ENCODE results near the gene BICD2.
"Not testable (repeated sequence)": the region's sequence is repeated elsewhere in the genome, so short reads cannot be mapped to it uniquely, and the experiment has no call there.

The BICD2 gene

DNA sequence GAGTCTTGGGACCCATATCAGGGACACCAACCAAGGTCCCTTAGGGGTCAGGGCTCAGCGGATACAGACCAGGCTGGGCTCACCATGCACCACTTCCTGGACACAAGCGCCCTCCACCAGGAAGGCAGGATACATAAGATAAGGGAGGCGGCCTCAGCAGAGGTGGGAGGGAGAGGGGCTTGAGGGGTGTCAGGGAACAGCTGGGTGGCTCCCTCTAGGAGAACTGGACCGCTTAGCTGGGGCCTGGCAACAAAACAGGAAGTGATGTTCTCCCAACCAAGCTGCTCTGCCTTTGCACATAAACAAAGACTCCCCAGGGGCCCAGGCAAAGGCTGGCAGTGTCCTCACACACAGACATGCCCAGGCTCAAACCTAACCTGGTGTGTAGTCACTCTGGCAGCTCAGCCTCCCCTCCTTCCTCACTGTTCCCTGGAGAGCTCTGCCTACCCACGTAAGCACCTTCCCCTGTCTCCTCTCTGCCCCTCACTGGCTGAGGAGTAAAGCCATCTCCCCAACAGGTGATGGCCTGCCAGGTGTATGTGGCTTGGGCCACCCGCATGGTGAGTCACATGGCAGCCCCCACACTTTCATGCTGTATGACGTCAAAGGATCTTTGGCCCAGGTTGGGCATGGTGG, 5.8 kb upstream of the BICD2 start:
- DNase-seq, result no peak

DNA sequence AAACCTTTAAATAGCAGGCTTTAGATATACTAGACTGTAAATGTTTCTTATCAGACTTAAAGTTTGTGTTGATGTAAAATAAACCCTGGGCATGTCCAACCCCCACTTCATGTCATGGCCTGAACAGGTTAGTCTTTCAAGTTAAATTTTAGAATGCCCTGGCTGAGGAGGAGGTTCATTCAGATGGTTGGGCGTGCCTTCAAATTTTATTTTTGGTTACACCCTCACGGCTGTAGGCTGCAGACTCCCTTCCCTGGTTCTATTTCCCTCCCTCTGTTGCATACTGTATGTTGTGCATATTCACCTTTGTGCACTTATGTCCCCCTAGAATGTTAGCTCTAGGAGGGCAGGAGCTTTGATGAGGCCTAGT, 5.3 kb upstream of the BICD2 start:
- DNase-seq, result no peak

DNA sequence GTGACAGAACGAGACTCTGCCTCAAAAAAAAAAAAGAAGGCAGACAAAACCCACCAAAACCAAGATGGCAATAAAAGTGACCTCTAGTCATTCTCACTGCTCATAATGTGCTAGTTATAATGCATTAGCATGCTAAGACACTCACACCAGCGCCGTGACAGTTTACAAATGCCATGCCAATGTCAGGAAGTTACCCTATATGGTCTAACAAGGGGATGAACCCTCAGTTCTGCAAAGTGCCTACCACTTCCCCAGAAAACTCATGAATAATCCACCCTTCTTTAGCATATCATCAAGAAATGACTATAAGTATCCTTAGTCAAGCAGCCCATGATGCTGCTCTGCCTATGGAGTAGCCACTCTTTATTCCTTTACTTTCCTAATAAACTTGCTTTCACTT, 4.7 kb upstream of the BICD2 start:
- no peak for DNase-seq

DNA sequence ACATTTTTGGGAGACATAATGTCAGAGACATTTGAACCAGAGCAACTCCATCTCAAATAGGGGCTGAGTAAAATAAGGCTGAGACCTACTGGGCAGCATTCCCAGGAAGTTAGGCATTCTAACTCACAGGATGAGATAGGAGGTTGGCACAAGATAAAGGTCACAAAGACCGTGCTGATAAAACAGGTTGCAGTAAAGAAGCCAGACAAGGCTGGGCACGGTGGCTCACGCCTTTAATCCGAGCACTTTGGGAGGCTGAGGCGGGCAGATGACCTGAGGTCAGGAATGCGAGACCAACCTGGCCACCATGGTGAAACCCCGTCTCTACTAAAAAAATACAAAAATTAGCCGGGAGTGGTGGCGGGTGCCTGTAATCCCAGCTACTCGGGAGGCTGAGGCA, 4.2 kb upstream of the BICD2 start:
- DNase-seq, result not testable (repeated sequence)

DNA sequence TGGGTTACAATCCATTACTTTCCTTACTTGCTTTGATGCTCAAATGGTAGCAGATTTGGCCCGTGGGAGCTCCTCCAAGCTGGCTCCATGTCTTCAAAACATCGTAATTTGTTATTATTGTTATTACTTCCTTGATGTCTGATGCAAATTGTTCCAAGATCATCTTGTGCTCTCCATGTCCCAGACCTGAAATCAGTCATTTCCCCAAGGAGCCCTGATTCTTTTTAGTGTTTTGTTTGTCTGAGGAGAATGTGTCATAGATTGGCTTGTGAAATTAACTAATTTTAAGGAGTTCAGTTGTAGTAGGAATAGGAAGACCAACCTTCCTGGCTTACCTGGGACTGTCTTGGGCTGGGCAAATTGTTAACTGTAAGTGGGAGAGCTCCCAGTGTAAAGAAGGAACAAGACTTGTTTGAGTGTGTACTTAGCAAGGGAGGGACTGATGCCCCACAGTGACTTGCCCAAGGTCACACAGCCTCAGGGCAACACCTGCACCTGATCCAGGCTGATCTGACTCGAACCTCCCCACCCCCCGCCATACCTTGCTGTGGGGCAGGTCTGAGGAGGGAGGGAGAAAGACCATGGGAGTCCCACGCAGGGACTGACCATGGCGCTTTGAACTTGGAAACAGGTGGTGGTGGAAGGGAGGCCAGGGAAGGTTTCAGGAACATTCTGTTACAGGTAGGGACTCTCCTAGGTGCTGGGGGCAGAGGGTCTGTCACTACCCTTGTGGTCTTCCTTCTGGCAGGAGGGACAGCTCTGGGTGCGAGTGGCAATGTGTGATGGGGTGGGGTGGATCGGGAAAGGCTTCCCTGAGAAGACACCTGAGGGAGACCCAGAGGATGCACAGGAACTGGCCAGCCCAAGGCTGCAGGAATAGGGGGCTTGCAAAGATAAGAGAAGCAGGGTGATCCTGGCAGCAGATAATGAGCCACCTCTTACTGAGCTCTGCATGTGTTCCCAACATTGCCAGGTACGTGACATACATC, 2.7 kb upstream of the BICD2 start:
- no peak for DNase-seq

DNA sequence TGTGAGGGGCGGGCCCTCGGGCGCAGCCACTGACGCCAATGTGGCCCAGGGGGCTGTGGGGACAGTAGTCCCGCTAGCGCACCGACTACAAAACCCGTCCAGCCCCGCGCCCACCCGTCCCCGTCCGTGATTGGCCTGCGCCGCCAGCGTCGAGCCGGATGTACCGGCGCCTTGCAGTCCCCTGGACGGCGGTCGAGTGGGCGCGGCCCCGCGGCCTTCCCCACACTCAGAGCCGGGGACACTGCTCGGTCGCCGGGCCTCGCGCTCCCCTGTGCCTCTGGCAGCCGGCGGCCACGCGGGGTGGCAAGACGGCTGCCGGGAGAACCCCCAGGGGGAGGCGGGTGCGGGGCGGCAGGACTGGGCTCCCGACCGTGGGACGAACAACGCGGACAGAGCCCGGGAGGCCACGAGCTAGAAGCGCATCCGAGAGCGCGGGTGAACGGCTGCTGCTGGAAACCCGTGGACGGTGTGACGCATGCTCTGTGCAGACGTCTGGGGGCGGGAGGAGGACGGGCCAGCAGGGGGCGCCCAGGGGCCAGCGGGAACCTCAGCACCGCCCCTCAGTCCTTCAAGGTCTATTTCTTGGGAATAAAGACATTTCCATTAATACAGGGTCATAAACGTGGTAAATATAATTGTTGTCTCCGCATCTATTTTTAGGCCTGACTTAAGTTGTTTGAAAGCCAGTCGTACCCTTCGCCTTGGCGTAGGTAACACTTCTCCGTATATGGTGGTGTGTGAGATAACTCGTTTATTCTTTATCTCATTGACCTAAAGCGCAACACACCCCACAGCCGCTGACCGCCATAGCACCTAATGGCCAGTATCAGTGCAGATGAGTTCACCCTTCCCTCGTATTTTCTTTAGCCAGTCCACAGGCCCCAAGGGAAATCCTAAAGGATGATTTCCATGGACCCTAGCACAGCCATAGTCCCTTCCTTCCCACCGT, 629 bp upstream of the BICD2 start:
- DNase-seq, result peak; percentile 98

DNA sequence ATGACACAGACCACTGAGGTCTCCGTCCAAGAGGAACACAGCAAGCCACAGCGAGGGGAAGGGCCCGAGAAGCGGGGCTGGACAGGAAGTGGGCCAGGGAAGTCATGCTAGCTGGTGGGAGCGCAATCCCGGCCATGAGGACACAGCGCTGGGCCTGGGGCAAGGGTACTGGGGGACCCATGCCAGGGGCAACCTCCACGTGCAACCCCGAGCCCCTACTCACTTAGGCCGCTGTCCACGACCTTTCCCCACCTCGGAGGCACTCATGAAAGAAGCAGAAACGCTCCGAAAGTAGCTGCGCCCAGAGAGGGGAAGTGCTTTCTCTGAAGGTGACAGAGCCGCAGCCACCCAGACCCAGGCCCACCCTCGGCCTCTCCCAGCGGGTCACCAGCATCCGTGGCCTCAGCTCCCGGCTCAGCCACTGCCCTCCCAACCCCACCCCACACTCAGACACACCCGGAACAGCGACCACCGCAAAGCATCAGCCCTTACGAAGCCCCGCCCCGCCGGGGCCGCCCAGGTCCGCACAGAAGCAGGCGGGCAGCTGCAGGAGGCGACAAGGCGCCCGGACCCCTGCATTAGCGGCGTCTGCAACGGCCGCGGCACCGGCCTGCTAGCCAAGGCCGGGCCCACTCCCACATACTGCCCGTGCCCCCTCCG, 782 bp downstream of the BICD2 start:
- DNase-seq, result no peak

DNA sequence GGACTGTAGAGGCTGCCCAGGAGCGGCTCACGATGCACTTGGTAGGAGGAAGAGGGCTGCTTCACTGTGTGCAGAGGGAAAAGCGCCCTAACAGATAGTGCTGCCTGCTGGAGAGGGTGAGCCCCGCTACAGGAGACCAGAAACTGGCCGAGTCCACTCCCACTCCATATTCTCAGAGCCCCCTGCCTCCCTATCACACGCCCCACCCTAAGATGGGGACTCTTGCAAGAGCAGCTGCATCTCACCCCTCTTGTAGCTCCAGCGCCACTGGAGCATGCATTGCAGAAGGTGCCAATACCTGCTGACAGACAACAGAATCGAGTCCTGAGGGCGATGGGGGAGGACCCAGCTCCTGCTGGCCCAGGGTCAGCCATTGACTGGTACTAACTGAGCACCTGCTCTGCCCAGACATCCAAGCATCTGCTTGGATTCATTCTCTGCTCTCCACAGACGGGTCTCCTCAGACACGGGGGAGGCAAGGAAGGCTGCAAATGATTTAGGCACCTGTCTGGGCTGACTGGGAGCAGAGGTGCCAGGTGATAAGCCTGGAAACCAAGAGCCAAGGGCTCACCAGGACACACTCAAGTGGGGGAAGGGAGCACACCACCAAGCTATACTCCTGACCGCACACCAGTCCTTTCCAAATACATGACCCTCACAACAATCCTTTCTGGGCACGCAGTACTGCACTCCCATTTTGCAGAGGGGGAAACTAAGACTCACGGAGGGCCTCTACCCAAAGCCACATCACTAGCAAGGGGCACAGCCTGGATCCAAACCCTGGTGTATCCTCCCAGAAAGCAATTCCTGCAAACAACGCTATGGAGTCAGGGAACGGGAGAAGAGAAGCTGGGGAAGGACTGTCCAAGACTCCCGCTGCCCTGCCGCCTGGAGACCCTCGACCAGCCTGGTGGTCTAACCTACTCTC, 1.6 kb downstream of the BICD2 start:
- no peak for DNase-seq

DNA sequence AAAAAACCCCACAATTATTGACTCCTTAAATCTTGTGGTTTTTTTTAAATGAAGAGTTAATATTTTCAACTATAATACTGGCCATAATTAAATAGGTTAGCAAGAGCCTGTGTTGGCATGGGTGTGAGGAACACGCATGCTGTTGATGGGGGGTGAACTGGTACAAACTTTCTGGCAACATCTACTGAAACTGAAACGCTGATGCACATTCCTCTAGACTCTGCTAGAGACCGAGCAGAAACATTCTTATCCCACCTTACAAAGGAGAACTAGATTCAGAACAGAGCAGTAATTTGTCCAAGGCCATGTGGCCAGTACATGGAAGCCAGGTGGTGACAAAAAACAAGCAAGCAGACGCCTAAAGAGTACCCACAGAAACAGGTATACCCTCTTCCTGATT, 2.4 kb downstream of the BICD2 start:
- no peak for DNase-seq

DNA sequence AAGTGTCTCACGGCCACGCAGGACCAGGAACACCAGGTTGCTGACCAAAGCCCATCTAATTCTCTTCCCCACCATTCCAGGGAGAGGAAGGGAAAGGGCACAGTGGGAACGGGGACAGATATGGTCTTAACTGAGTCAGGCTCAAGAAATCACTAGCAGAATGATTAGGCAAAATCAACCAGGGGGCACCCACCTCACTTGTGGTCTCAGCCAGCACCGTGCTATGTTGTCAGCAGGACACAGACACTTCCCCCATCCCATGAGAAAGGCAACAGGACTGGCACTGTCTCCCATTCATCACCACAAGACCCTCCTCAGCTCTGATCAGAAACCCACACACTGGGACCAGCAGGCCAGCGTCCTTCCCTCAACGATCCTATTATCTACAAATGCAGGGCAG, 2.9 kb downstream of the BICD2 start:
- no peak for DNase-seq

DNA sequence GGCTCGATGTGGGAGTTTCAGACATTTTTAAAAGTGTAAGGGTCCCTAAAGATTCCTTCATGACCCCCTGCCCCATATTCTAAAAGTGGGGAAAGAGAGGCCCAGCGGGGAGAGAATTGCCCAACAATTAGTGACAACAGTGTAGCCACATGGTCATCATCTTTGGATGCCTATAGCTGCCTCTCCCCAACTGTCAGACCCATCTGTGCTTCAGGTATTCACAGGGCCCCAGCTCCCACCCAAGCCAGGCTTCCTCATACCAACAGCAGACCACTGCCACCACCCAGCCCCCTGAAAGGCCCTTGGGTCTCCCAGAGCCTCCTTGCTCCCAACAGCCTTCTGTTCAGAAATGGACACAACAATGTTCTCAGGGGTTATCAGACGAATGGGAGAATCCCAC, 4.1 kb downstream of the BICD2 start:
- no peak for DNase-seq

DNA sequence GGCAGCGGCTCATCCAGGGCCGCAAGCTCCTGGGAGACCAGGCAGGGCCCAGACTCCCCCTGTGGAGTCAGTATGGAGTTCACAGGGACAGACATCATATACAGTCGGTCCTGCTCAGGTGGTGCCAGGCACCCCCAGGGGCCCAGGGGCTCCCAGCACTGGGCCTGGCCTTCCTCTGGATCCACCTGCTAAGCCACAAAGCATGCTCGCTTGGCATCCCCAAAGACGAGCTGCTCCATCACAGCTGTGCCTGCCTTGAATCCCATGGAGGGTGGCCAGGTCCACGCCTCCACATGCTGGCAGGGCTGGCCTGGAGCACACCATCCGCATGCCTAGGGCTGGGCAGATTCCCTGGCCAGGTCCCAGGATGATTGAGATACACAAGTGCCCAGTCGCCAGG, 4.6 kb downstream of the BICD2 start:
- no peak for DNase-seq

DNA sequence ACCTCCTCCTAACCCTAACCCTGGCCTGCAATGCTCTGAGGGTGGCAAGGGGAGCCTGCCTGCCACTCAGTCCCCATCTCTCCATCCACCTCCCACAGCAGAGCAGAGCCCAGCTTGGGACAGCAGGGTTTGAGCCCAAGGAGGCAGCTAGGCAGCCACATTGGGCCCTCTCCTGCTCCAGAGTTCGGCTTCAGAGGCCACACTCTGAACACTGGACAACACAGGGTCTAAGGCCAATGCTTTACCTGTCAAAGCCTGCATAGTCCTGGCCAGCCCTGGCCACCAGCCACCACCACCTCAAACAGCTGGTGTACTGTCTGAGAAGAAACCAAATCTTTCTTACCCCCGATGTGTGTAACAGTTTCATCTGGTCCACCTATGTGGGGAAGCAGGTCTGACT, 5.2 kb downstream of the BICD2 start:
- no peak for DNase-seq

DNA sequence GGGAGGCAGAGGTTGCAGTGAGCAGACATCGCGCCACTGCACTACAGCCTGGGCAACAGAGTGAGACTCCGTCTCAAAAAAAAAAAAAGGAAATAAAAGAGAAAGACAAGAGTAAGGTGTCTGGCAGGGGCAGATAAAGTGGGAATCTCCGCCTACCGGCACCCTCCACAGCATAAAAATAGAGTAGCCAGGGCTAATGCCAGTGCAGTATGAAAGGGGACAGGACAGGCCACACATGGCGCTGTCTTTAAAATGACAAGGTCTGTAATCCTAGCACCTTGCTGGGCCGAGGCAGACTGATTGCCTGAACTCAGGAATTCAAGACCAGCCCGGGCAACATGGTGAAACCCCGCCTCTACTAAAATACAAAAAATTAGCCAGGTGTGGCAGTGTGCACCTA, 7.8 kb downstream of the BICD2 start:
- DNase-seq, result no peak

DNA sequence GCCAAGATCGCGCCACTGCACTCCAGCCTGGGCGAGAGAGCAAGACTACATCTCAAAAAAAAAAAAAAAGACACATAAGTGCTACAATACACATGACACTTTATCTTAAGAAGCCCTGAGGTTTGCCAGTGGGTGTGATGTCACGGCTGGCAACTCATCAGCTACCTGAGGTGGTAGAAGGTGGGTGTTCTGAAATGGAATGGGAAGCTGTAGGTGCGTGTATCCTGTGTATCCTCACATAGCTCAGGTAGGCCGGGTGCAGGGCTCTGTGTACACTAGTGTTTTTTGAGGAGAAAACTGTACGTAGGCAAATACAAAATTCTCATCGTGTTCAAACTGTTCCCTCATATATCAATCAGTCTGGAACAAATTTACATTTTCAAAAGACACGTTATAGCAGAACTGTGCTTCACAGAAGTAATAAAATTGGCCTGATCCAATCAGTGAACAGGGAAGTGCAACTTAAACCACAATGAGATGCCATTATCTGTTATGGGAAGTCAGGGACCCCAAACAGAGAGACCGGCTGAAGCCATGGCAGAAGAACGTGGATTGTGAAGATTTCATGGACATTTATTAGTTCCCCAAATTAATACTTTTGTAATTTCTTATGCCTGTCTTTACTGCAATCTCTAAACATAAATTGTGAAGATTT, 10.4 kb downstream of the BICD2 start:
- DNase-seq, result no peak

DNA sequence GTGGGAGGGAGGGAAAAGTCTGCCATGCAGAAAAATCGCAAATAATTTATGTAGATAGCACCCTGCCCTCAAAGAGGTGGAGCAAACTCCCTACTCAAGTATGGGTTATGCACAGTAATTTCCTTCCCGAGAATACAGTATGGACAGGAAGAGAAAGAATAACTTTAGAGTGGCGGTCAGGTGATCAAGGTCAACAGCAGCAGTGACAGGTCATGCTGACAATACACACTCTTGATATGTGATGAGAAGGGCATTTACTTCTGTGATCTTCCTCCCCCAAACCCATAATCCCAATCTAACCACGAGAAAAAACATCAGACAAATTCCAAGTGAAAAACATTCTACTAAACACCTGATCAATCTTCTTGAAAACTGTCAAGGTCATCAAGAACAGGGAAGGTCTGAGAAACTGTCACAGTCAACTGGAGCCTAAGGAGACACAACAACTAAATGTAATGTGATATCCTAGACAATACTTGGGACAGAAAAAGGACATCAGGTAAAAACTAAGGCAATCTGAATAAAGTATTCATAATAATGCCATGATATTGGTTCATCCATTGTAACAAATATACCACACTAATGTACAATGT, 11.7 kb downstream of the BICD2 start:
- no peak for DNase-seq

DNA sequence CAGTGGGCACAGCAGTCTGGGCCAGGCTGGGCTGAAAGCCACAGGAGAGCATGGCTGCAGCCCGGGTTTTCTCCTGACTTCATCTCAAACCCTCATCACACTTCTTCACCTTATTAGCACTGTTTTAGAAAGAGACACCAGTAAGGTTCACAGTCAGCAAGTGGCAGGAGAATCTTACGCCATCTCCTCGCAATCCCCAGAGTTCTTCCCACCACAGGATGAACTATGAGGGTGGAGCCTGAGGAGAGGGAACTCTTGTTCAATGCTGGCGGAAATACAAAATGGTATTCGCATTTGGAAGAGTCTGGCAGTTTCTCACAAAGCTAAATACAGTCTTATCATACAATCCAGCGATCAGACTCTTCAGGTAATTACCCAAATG, 14.7 kb downstream of the BICD2 start:
- no peak for DNase-seq

DNA sequence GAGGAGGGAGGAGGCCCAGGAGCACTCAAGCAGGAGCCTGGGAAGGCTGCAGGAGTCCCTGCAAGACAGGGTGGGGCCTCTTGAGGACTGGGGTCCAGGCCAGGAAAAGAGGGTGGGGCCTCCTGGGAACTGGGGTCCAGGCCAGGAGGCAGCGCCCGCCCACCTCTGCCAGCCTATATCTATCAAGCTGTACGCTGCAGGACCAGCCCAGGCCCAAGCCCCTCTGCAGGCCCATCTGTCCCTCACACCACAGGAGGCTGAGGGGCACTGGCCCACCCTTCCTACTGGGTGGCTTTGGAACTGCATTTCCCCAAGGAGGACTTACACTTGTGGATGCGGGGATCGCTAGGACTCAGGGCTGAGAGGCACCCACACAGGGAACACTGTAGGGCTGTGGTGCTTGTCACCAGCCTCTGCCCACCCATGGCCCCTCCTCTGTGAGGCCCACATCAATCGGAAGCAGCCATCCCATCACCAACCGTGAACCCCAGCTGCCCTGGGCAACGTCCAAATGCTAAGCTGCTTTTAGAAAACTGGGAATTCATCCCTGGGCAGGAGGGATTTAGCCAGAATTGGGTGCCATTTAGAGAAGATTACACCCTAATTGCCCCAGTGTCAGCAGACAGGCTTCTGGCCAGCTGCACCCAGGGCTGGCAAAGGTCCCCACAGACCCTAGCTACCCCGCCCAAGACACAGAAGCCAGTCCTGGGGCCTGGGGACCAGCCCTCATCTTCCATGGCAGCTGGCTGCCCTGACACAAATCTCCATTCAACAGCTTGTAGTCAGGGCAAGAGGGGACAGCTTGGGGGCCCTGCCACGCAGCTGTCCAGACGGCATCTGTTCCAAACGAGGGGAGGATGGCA, 15.3 kb downstream of the BICD2 start:
- no peak for DNase-seq

DNA sequence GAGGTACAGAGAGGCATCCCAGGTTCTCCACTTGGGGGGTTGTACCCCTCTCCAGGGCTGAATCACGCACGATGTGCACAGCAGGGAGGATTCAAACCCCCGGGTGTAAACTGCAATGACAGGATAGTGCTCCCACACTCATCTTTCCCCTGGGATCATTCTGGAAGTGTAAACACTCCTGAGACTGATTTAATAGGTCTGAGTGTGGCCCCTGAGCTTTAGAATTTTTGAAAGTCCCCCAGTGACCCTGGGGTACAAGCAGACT, 16.5 kb downstream of the BICD2 start:
- no peak for DNase-seq

Measured in fibroblast of skin of right quadriceps (primary cell).